Adrenal gland (tissue), 12 donors: Measurements from ENCODE around the gene VSIG10. TPM values are rescaled to one million over a fixed set of nuclear protein-coding genes. Genes with fewer than 3 reads are reported as not detected.
A peak's percentile ranks its signal among the peaks of the same experiment; 100 is the strongest.

ENCODE experiments used
- DNase-seq, 7 donors: peaks; one replicate each; pipeline ENCODE4 v3.0.0-alpha.2; 2019 to 2020
- H3K27ac ChIP-seq, 5 donors: fragments of 200-600 bp; sonication (generic) in 4 of 5; 1 replicate in 3 of 5; 2 replicates in 2 of 5; pipeline versions ENCODE4 v1.5.1 to v1.8.0; 2016 to 2020; ENCODE audit warnings: mild to moderate bottlenecking in 1 of 5
- H3K27me3 ChIP-seq: fragments of 200-600 bp; 2 replicates; pipeline ENCODE4 v1.8.0; 2021
- H3K36me3 ChIP-seq, 2 donors: fragments of 200-600 bp; replicated peaks in 1 of 2; 1 replicate in 1 of 2; 2 replicates in 1 of 2; pipeline versions ENCODE4 v1.5.1 to v1.8.0; 2018 to 2022
- H3K4me1 ChIP-seq, 2 donors: fragments of 200-600 bp; replicated peaks in 1 of 2; 1 replicate in 1 of 2; 2 replicates in 1 of 2; pipeline versions ENCODE4 v1.5.1 to v1.8.0; 2018 to 2021
- H3K4me3 ChIP-seq, 4 donors: fragments of 200-600 bp; sonication (generic) in 3 of 4; one replicate each; pipeline ENCODE4 v1.5.1; 2016 to 2018
- H3K9me3 ChIP-seq, 3 donors: fragments of 200-600 bp; sonication (generic) in 1 of 3; replicated peaks in 1 of 3; 1 replicate in 2 of 3; 2 replicates in 1 of 3; pipeline versions ENCODE4 v1.5.1 to v1.8.0; 2016 to 2021
- POLR2A ChIP-seq, 2 donors: fragments of 450-650 bp; IDR thresholded peaks; one replicate each; pipeline ENCODE4 v1.6.1; 2017; ENCODE audit warnings: antibody characterized with exemption in 2 of 2, mild to moderate bottlenecking in 2 of 2, moderate library complexity in 1 of 2
- WGBS, 4 donors: extraction: QIAGEN DNeasy Blood & Tissue Kit in 2 of 4; methylation state at CpG; one replicate each; pipeline versions ENCODE4 v1.1.5 to v1.1.7; 2013 to 2017; 5-methylcytosine and 5-hydroxymethylcytosine counted together
- intact Hi-C, 2 donors: fragments of 100-400 bp; cut with DNase I; formaldehyde crosslinking; loops; one replicate each; pipeline versions ENCODE4 v1.14.1 to v1.15.0; 2022 to 2023
- polyA plus RNA-seq, 3 donors: library from polyadenylated mRNA; stranded (reverse); fragments of 200-250 nt in 2 of 3; fragments of 350-450 nt in 1 of 3; fragmentation: Illumina TruSeq in 1 of 3; extraction: RNeasy Lipid Tissue Mini Kit (QIAGEN cat#74804) in 1 of 3; gene quantifications; one replicate each; pipeline ENCODE4 v1.2.3, GENCODE V29; 2013 to 2014
- total RNA-seq, 9 donors: library from RNA; depleted of rRNA in 4 of 9; stranded (reverse); fragments of >200 nt in 4 of 9; fragments of 120-200 nt in 1 of 9; fragmentation: NEBNext Ultra II Directional in 1 of 9; extraction: Animal tissue kit (Norgen Biotek cat#: 25700) in 1 of 9; gene quantifications; one replicate each; pipeline versions ENCODE4 v1.1.0 to v1.2.4, GENCODE V29; 2013 to 2023
- TF ChIP-seq, protein P1 (sequence below), 6 experiments: fragments of 450-650 bp in 4 of 6; fragments of 200-600 bp in 2 of 6; sonication (generic) in 1 of 6; IDR thresholded peaks; 1 replicate in 5 of 6; 2 replicates in 1 of 6; pipeline versions ENCODE4 v1.5.1 to v1.8.0; 2016 to 2021; ENCODE audit warnings: antibody characterized with exemption in 6 of 6, mild to moderate bottlenecking in 2 of 6, moderate library complexity in 1 of 6
- donor health status: healthy with polysubstance abuse.
- donor health status: Bipolar disorder and iron deficiency.
- donor health status: DM: yes; HTN: yes; CAD: no.
- donor health status: DM: no; HTN: no; CAD: no.
- donor health status: DM: no; HTN: no; CAD: no.
- donor health status: DM: yes; HTN: yes; CAD: no.

The VSIG10 gene
- total and polyA plus RNA-seq, 12 donors: 22.6 to 87.6 (median 53.0) TPM

DNA sequence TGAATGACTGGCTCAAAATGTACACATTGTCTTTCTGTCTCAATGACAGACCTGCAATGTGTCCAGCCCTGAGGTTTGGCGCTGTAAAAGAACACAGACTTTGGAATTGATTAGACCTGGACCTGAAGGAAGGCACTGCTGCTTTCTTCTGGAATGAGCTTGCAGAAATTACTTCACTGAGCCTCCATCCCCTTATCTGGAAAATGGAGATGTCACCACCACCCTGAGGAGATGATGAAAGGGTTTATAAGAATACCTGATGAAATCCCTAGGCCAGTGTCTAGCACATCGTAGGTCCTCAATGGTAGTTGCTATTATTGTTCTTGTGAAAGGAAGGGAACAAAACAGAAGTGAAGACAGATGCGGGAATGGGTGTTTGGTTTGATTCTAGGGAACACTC, 33.2 kb downstream of the VSIG10 start:
- 93 to 97% (median 93%) methylated on average over 3 of the region's 3 CpGs for WGBS, 4 donors
- Histone ChIP-seq H3K9me3 (no peaks in the 10 kb centered on the region), H3K27me3 (no peaks in the 10 kb centered on the region), H3K36me3 (no peaks in the 10 kb centered on the region), H3K4me1 (no peaks in the 10 kb centered on the region), H3K27ac (no peak overlapping the region), H3K4me3 (no peak overlapping the region)
- intact Hi-C loops: no loop called here
- TF ChIP-seq, protein P1, sequence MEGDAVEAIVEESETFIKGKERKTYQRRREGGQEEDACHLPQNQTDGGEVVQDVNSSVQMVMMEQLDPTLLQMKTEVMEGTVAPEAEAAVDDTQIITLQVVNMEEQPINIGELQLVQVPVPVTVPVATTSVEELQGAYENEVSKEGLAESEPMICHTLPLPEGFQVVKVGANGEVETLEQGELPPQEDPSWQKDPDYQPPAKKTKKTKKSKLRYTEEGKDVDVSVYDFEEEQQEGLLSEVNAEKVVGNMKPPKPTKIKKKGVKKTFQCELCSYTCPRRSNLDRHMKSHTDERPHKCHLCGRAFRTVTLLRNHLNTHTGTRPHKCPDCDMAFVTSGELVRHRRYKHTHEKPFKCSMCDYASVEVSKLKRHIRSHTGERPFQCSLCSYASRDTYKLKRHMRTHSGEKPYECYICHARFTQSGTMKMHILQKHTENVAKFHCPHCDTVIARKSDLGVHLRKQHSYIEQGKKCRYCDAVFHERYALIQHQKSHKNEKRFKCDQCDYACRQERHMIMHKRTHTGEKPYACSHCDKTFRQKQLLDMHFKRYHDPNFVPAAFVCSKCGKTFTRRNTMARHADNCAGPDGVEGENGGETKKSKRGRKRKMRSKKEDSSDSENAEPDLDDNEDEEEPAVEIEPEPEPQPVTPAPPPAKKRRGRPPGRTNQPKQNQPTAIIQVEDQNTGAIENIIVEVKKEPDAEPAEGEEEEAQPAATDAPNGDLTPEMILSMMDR (IDR thresholded peaks at IDR 0.05): no peak
- no peak for TF ChIP-seq POLR2A (IDR thresholded peaks at IDR 0.05)
- no peak for DNase-seq

DNA sequence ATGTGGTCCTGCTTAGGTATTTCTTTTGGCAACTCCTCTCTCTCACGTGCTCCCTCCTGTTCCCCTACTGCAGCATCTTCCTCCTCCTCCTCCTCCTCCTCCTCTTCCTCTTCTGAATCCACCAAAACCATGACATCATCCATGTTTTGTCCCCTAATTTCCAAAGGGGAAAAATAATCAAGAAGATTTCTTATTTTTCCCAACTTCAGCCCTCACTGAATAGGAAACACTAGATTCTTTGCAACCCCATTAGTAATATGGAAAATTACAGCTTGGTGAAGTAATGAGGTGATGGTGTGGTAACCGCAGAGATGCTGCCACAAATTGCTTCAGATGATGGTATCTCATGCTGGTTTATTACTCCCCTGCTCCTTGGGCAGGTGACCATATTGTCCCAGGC, 35.4 kb downstream of the VSIG10 start:
- WGBS, 4 donors: 85 to 92% (median 89%) methylated on average over 2 of the region's 2 CpGs
- H3K4me3 ChIP-seq: no peak overlapping the region
- peaks cover 0 to 13% of the 10 kb centered on the region in 2 donors for H3K4me1 ChIP-seq
- H3K27ac ChIP-seq: no peak overlapping the region
- intact Hi-C loops: no loop called here
- H3K27me3 ChIP-seq: no peaks in the 10 kb centered on the region
- no peak for DNase-seq
- no peaks in the 10 kb centered on the region for H3K36me3 ChIP-seq
- no peaks in the 10 kb centered on the region for H3K9me3 ChIP-seq
- no peak for TF ChIP-seq POLR2A (IDR thresholded peaks at IDR 0.05)
- TF ChIP-seq, protein P1 (IDR thresholded peaks at IDR 0.05): no peak

DNA sequence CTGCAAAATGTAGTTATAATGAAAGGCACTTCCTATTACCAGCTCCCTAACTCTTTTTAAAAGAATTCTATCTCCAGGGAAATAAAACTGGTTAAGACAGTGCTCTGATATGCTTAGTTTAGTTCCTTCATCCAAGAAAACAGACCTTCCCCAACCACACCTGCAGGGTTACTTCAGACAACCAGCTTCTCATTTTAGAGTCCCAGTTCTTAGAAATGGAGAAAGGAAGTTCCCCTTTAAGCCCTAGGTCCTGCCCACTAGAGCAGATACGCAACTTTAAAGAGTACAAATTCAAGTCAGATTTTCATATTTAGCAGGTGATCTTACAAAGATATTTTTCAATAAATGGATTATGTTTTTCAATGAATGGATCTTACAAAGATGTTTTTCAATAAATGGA, 38.4 kb downstream of the VSIG10 start:
- 43 to 69% (median 68%) methylated on average over 1 of the region's 1 CpG for WGBS, 4 donors
- DNase-seq: no peak
- Histone ChIP-seq H3K27me3 (no peaks in the 10 kb centered on the region), H3K4me3 (peak overlapping the region in 1 of 4 donors; percentile 18), H3K4me1 (peaks cover 11 to 23% of the 10 kb centered on the region in 2 donors), H3K27ac (peak overlapping the region in 1 of 5 donors; percentile 17), H3K9me3 (no peaks in the 10 kb centered on the region), H3K36me3 (no peaks in the 10 kb centered on the region)
- intact Hi-C loops: no loop called here
- TF ChIP-seq POLR2A (IDR thresholded peaks at IDR 0.05): no peak
- TF ChIP-seq, protein P1 (IDR thresholded peaks at IDR 0.05): no peak

DNA sequence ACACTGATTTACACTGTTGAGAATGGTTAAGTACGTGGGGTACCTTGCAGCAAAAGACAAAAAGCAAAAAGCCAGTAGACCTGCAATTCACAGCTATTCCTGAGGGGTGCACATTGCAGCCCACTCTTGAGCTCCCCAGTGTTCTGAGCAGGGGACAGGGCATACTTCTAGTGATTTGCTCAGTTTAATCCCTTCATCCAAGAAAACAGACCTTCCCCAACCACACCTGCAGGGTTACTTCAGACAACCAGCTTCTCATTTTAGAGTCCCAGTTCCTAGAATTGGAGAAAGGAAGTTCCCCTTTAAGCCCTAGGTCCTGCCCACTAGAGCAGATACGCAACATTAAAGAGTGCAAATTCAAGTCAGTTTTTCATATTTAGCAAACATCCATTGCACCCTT, 39.2 kb downstream of the VSIG10 start:
- TF ChIP-seq POLR2A (IDR thresholded peaks at IDR 0.05): no peak
- TF ChIP-seq, protein P1 (IDR thresholded peaks at IDR 0.05): no peak
- Histone ChIP-seq H3K4me1 (peaks cover 11 to 28% of the 10 kb centered on the region in 2 donors), H3K27me3 (no peaks in the 10 kb centered on the region), H3K9me3 (no peaks in the 10 kb centered on the region), H3K4me3 (no peak overlapping the region), H3K36me3 (no peaks in the 10 kb centered on the region), H3K27ac (peak overlapping the region in 3 of 5 donors; percentile 14 to 35 (median 16))
- intact Hi-C loops: no loop called here
- WGBS, 4 donors: 38 to 48% (median 43%) methylated on average over 2 of the region's 2 CpGs
- no peak for DNase-seq
